PC-9 (cell line): ENCODE data around the gene EFHB. TPM values are rescaled to one million over a fixed set of nuclear protein-coding genes. Genes with fewer than 3 reads are reported as not detected.

Experiments
- total RNA-seq: library from RNA; stranded (reverse); gene quantifications from 2 replicates; pipeline ENCODE4 v1.2.3, GENCODE V29; 2021

Gene EFHB
- total RNA-seq, 1 experiment from 2014 or later = 2.8 TPM

Other genes starting within 250 kb of the EFHB start
- gene RAB5A, start 12.9 kb upstream of the EFHB start, total RNA-seq = 62.7 and 65.1 TPM in 2 replicates
- not detected in 2 replicates for gene PP2D1, start 78.0 kb upstream of the EFHB start, total RNA-seq
- gene KAT2B, start 106.2 kb upstream of the EFHB start, total RNA-seq = 2.5 and 3.2 TPM in 2 replicates